PC-9 (cell line): Measurements from ENCODE around the gene COLEC11.

Source experiments
- EZH2 ChIP-seq: fragments of 200-600 bp; sonication (generic); IDR thresholded peaks from 2 replicates; pipeline ENCODE4 v1.8.0; 2017; ENCODE audit warnings: antibody characterized with exemption, low read depth
- TF ChIP-seq, protein P1 (sequence below): fragments of 200-600 bp; sonication (generic); conservative IDR thresholded peaks from 2 replicates; pipeline ENCODE4 v1.6.1; 2017; ENCODE audit warnings: mixed run types, antibody characterized with exemption, mild to moderate bottlenecking, moderate library complexity

DNA sequence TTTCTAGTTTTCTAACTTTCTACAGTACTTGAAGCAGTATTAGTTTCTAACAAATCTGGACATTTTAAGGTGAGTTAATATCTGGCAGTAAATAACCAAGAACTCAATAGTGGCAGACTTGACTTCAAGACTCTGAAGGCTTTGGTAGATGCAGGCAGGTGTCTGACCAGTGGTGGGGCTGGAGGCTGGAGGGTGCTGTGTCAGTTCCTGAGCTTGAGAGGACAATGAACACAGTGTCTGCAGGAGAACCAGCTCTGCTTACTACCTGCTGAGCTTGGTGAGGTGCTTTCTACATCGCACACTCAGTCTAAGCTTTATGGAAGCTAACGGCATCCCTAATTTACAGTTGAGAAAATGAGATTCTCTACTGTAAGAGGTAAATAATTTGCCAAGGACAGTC, 84.3 kb downstream of the COLEC11 start:
- no peak for TF ChIP-seq EZH2
- TF ChIP-seq, protein P1, sequence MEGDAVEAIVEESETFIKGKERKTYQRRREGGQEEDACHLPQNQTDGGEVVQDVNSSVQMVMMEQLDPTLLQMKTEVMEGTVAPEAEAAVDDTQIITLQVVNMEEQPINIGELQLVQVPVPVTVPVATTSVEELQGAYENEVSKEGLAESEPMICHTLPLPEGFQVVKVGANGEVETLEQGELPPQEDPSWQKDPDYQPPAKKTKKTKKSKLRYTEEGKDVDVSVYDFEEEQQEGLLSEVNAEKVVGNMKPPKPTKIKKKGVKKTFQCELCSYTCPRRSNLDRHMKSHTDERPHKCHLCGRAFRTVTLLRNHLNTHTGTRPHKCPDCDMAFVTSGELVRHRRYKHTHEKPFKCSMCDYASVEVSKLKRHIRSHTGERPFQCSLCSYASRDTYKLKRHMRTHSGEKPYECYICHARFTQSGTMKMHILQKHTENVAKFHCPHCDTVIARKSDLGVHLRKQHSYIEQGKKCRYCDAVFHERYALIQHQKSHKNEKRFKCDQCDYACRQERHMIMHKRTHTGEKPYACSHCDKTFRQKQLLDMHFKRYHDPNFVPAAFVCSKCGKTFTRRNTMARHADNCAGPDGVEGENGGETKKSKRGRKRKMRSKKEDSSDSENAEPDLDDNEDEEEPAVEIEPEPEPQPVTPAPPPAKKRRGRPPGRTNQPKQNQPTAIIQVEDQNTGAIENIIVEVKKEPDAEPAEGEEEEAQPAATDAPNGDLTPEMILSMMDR = no peak
